ENCODE data around the gene HOXD1. TPM values are rescaled to one million over a fixed set of nuclear protein-coding genes. Genes with fewer than 3 reads are reported as not detected.

HOXD1 gene
- total RNA-seq, 1 experiment from 2014 or later = not detected

DNA sequence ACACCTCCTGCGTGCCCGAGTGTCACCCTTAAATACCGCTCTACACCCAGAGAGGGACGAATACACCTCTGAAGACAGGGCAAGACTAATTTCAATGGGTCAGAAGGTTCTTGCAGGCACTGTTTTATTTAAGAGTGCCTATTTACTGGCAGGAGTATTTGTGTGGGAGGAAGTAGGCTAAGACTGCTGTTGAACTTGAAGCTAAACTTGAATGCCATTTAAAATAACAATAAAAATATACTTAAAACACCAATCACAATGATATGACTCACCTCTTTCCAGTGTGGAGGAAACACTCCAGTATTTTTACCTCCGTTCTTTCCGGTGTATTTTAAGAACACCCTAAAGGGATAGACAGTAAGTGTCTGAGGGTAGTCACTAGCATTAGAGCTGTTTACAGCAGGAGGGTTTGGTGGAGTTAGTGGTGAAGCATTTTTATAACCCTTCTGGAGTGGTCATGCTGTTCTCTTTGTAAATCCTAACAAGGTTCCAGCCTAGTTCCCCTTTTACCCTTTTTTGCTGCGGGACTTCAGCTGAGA is 9.6 kb upstream of the HOXD1 start:
- Histone ChIP-seq H3K9me3 (ENCODE audit: control insufficient read depth, low read depth, low read length) (no peaks in the 10 kb centered on the region), H3K23ac (ENCODE audit: insufficient read length, low read depth, low read length) (no peak overlapping the region), H3K18ac (ENCODE audit: insufficient read length, low read depth, low read length) (no peak overlapping the region), H4K5ac (ENCODE audit: insufficient read length, low read depth, low read length) (no peak overlapping the region), H3K4ac (ENCODE audit: low read depth, low read length) (no peak overlapping the region), H3K79me2 (ENCODE audit: insufficient read depth, low read length) (no peaks in the 10 kb centered on the region), H3K9ac (ENCODE audit: extremely low read depth, insufficient read length, low read length) (no peak overlapping the region), H3K14ac (ENCODE audit: insufficient read depth, low read length) (no peak overlapping the region), H3K79me1 (ENCODE audit: insufficient read depth, low read depth, low read length, poor library complexity, severe bottlenecking) (no peaks in the 10 kb centered on the region), H3K4me2 (ENCODE audit: insufficient read depth, insufficient read length, low read length) (no peak overlapping the region), H3K27ac (ENCODE audit: insufficient read length, low read depth, low read length) (no peak overlapping the region), H4K20me1 (ENCODE audit: control insufficient read depth, insufficient read depth, insufficient read length) (no peaks in the 10 kb centered on the region), H2BK15ac (ENCODE audit: low read depth, low read length) (no peak overlapping the region), H2AFZ (ENCODE audit: low read length) (no peak overlapping the region), H2AK5ac (ENCODE audit: insufficient read length, low read length) (no peak overlapping the region), H2BK5ac (ENCODE audit: insufficient read length, low read length) (no peak overlapping the region), H2BK20ac (ENCODE audit: low read depth, low read length, poor library complexity, severe bottlenecking) (no peak overlapping the region), H3K4me1 (ENCODE audit: insufficient read depth, low read length) (no peaks in the 10 kb centered on the region), H3K56ac (ENCODE audit: insufficient read length, low read depth, low read length) (no peak overlapping the region), H2BK12ac (ENCODE audit: insufficient read length, low read depth, low read length) (no peak overlapping the region), H2BK120ac (ENCODE audit: low read depth, low read length, poor library complexity, severe bottlenecking) (no peak overlapping the region), H3K27me3 (ENCODE audit: insufficient read depth, low read length) (peaks cover 92% of the 10 kb centered on the region), H4K91ac (ENCODE audit: insufficient read length, low read depth, low read length) (no peak overlapping the region), H4K8ac (replicated peaks; ENCODE audit: insufficient read length, low read depth, low read length) (no peak overlapping the region), H3T11ph (ENCODE audit: low read length) (no peak overlapping the region), H3K23me2 (ENCODE audit: insufficient read length, low read depth, low read length, poor library complexity, severe bottlenecking) (no peaks in the 10 kb centered on the region)
- H3K4me3 Mint-ChIP-seq = peak overlapping the region in 1 of 2 experiments; percentile 49; a peak in 1 of 5 replicates
- TF ChIP-seq, protein P1, sequence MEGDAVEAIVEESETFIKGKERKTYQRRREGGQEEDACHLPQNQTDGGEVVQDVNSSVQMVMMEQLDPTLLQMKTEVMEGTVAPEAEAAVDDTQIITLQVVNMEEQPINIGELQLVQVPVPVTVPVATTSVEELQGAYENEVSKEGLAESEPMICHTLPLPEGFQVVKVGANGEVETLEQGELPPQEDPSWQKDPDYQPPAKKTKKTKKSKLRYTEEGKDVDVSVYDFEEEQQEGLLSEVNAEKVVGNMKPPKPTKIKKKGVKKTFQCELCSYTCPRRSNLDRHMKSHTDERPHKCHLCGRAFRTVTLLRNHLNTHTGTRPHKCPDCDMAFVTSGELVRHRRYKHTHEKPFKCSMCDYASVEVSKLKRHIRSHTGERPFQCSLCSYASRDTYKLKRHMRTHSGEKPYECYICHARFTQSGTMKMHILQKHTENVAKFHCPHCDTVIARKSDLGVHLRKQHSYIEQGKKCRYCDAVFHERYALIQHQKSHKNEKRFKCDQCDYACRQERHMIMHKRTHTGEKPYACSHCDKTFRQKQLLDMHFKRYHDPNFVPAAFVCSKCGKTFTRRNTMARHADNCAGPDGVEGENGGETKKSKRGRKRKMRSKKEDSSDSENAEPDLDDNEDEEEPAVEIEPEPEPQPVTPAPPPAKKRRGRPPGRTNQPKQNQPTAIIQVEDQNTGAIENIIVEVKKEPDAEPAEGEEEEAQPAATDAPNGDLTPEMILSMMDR (conservative IDR thresholded peaks at IDR 0.05) = no peak
- no CpG with 5 or more reads among the region's 7 CpGs for WGBS (ENCODE audit: extremely low coverage, insufficient read length, low lambda C conversion rate)
- peaks cover 0 to 6% (median 0%) of the 10 kb centered on the region in 3 experiments; a peak in 2 of 7 replicates for H3K36me3 Mint-ChIP-seq (ENCODE audit: insufficient read depth in 1 of 3, low read depth in 3 of 3)
- DNase-seq = no peak
- peaks cover 32 to 37% of the 10 kb centered on the region in 2 experiments for H3K4me1 Mint-ChIP-seq
- peaks cover 3 to 8% of the 10 kb centered on the region in 2 experiments; a peak in 4 of 5 replicates for H3K9me3 Mint-ChIP-seq
- no peak overlapping the region for H3K27ac Mint-ChIP-seq
- H3K27me3 Mint-ChIP-seq (ENCODE audit: low read depth) = peaks cover 100% of the 10 kb centered on the region
